Endothelial cell of umbilical vein (primary cell): ENCODE results near the gene CTBP1. TPM values are rescaled to one million over a fixed set of nuclear protein-coding genes. Genes with fewer than 3 reads are reported as not detected.

ENCODE experiments used
- BruUV-seq: library from RNA; stranded (reverse); fragments of 400-500 nt; replicated peaks from 2 replicates; lab custom pipeline; 2021; lab: Mats Ljungman, UMichigan
- CTCF ChIA-PET: fragments of 300-600, 350-600 bp; sonication (Branson Sonifier 250); formaldehyde crosslinking; loops from one replicate; lab custom pipeline; 2021; ENCODE audit warnings: antibody characterized with exemption, inconsistent platforms; lab: Charles Lee
- POLR2A ChIA-PET: fragments of 300-600, 350-600 bp; sonication (Branson Sonifier 250); formaldehyde crosslinking; loops from one replicate; lab custom pipeline; 2021; ENCODE audit warnings: antibody characterized with exemption, inconsistent platforms; lab: Charles Lee
- DNase-seq: peaks from one replicate; pipeline ENCODE4 v3.0.0-alpha.2; 2011; ENCODE audit warnings: low read depth, low spot score
- FAIRE-seq: peaks from 2 replicates; lab custom pipeline; 2011; peaks lifted over from hg19 to GRCh38; lab: Jason Lieb, UNC
- H2AFZ ChIP-seq: 2 replicates; pipeline ENCODE4 v1.6.0; 2012; ENCODE audit warnings: low read depth, low read length, control low read depth, inconsistent platforms
- H3K27ac ChIP-seq: 2 replicates; pipeline ENCODE4 v1.5.1; 2011; ENCODE audit warnings: low read depth, mild to moderate bottlenecking, control low read depth, low read length, moderate library complexity; ENCODE audit not compliant: insufficient read depth
- H3K27me3 ChIP-seq, 2 experiments: 2 replicates each; pipeline versions ENCODE4 v1.6.0 to v1.6.1; 2011; ENCODE audit warnings: low read length in 2 of 2, mixed read lengths in 1 of 2; ENCODE audit not compliant: control insufficient read depth in 2 of 2, insufficient read depth in 2 of 2
- H3K36me3 ChIP-seq, 2 experiments: 2 replicates in 1 of 2; 3 replicates in 1 of 2; pipeline ENCODE4 v1.5.1; 2011; ENCODE audit warnings: low read length in 2 of 2, mild to moderate bottlenecking in 1 of 2, moderate library complexity in 1 of 2; ENCODE audit not compliant: control insufficient read depth in 2 of 2, insufficient read depth in 2 of 2; ENCODE audit errors: extremely low read depth in 1 of 2
- H3K4me1 ChIP-seq: 3 replicates; pipeline ENCODE4 v1.5.1; 2011; ENCODE audit warnings: mild to moderate bottlenecking, low read length; ENCODE audit not compliant: control insufficient read depth, insufficient read depth; ENCODE audit errors: extremely low read depth
- H3K4me2 ChIP-seq: 2 replicates; pipeline ENCODE4 v1.6.1; 2011; ENCODE audit warnings: low read length, control low read depth, mixed read lengths; ENCODE audit not compliant: insufficient read depth
- H3K4me3 ChIP-seq, 3 experiments: fragments of 200-600 bp in 1 of 3; sonication (generic), shearing (Covaris generic) in 1 of 3; replicated peaks in 1 of 3; 2 replicates each; pipeline ENCODE4 v1.5.1; 2011 to 2016; ENCODE audit warnings: control low read depth in 3 of 3, low read length in 3 of 3, mild to moderate bottlenecking in 2 of 3, inconsistent platforms in 1 of 3, low read depth in 1 of 3, moderate library complexity in 1 of 3; ENCODE audit not compliant: insufficient read depth in 1 of 3
- H3K79me2 ChIP-seq: 2 replicates; pipeline ENCODE4 v1.6.0; 2012; ENCODE audit warnings: low read length, inconsistent platforms; ENCODE audit not compliant: control insufficient read depth, insufficient read depth
- H3K9ac ChIP-seq: replicated peaks from 2 replicates; pipeline ENCODE3; 2011; ENCODE audit warnings: low read length, control low read depth; ENCODE audit not compliant: insufficient read depth; ENCODE audit errors: extremely low read depth
- H3K9me1 ChIP-seq: replicated peaks from 3 replicates; pipeline ENCODE4 v1.6.0; 2011; ENCODE audit warnings: mild to moderate bottlenecking, low read length; ENCODE audit not compliant: control insufficient read depth, insufficient read depth; ENCODE audit errors: extremely low read depth
- H3K9me3 ChIP-seq: replicated peaks from 2 replicates; pipeline ENCODE4 v1.5.1; 2012; ENCODE audit warnings: low read length, inconsistent platforms; ENCODE audit not compliant: control insufficient read depth, insufficient read depth
- H4K20me1 ChIP-seq: replicated peaks from 2 replicates; pipeline ENCODE3; 2011; ENCODE audit warnings: mild to moderate bottlenecking, low read length; ENCODE audit not compliant: control insufficient read depth, insufficient read depth; ENCODE audit errors: extremely low read depth
- CTCF ChIP-seq, 2 donors: IDR thresholded peaks; 1 replicate in 1 of 2; 2 replicates in 1 of 2; pipeline ENCODE4 v1.5.1; 2011; ENCODE audit warnings: low read length in 2 of 2, mild to moderate bottlenecking in 2 of 2, moderate library complexity in 2 of 2, control low read depth in 1 of 2, inconsistent platforms in 1 of 2, low read depth in 1 of 2; ENCODE audit not compliant: insufficient read depth in 1 of 2; ENCODE audit errors: extremely low read depth in 1 of 2
- EZH2 ChIP-seq: IDR thresholded peaks from 2 replicates; pipeline ENCODE4 v1.6.1; 2012; ENCODE audit warnings: borderline replicate concordance, low read depth, mild to moderate bottlenecking, moderate library complexity, low read length, inconsistent platforms; ENCODE audit not compliant: severe bottlenecking
- FOS ChIP-seq: IDR thresholded peaks from 2 replicates; pipeline ENCODE4 v1.6.1; 2011; ENCODE audit warnings: mild to moderate bottlenecking, low read length, moderate library complexity, borderline replicate concordance; ENCODE audit not compliant: insufficient read depth
- GATA2 ChIP-seq: IDR thresholded peaks from 2 replicates; pipeline ENCODE4 v1.7.0; 2011; ENCODE audit warnings: low read depth, mild to moderate bottlenecking, moderate library complexity, mixed read lengths, low read length; ENCODE audit not compliant: insufficient read length, insufficient read depth
- JUN ChIP-seq: IDR thresholded peaks from 2 replicates; pipeline ENCODE4 v1.6.1; 2011; ENCODE audit warnings: borderline replicate concordance, low read depth; ENCODE audit not compliant: insufficient read length, insufficient read depth
- MAX ChIP-seq: IDR thresholded peaks from 2 replicates; pipeline ENCODE4 v1.6.1; 2011; ENCODE audit not compliant: insufficient read depth, insufficient read length
- MYC ChIP-seq: IDR thresholded peaks from one replicate; pipeline ENCODE4 v1.6.1; 2011; ENCODE audit warnings: mild to moderate bottlenecking, low read depth, low read length
- POLR2A ChIP-seq: IDR thresholded peaks from 2 replicates; pipeline ENCODE4 v1.6.1; 2012; ENCODE audit warnings: low read depth, mild to moderate bottlenecking, control low read depth, low read length
- POLR2AphosphoS5 ChIP-seq: IDR thresholded peaks from 2 replicates; pipeline ENCODE4 v1.6.1; 2012; ENCODE audit warnings: low read depth, mild to moderate bottlenecking, control low read depth, low read length, moderate library complexity; ENCODE audit not compliant: insufficient read depth
- dilution Hi-C: fragments of 300-500 bp; cut with MboI; formaldehyde crosslinking; loops from one replicate; pipeline ENCODE4 v1.15.0; 2019; ENCODE audit warnings: low sequenced_read_pairs; ENCODE audit not compliant: extremely low pct_ligation_motif_present
- intact Hi-C: fragments of 100-400 bp; cut with micrococcal nuclease; formaldehyde crosslinking; loops from one replicate; pipeline ENCODE4 v1.10.0; 2022
- polyA plus RNA-seq, 4 experiments: library from polyadenylated mRNA; depleted of rRNA in 3 of 4; stranded (reverse) in 3 of 4; unstranded in 1 of 4; fragments of >200 nt; gene quantifications; 2 replicates each; pipeline versions ENCODE4 v1.2.1 to v1.2.3, GENCODE V29; 2011 to 2012; ENCODE audit warnings: missing spikeins in 1 of 4
- total RNA-seq: library from RNA; stranded (reverse); gene quantifications from 2 replicates; pipeline ENCODE4 v1.2.3, GENCODE V29; 2021

CTBP1 gene
- total and polyA plus RNA-seq, 2 donors (not counting 3 experiments of a cell fraction or from before 2014, with no cell fraction given): 165 to 167 TPM

- no peaks in the 10 kb centered on the region for H3K79me2 ChIP-seq
- DNase-seq (no peak), FAIRE-seq (no peak)
- no peaks in the 10 kb centered on the region for H3K36me3 ChIP-seq
- ChIA-PET CTCF (interaction anchor here (1.4 kb wide), 1 partner anchor 10 kb away, joined by 6 read pairs; no protein-coding TSS in a partner anchor), POLR2A (no interaction called here)
- H3K4me2 ChIP-seq: no peak overlapping the region
- no peaks in the 10 kb centered on the region for H4K20me1 ChIP-seq
- no TSS peak for BruUV-seq
- TF ChIP-seq FOS (no peak), EZH2 (no peak), POLR2AphosphoS5 (no peak), GATA2 (no peak), JUN (no peak), POLR2A (no peak), MYC (no peak), MAX (no peak), CTCF (IDR thresholded peaks at IDR 0.05; ENCODE audit: extremely low read depth in 1 of 2, insufficient read depth in 1 of 2, low read depth in 1 of 2, low read length in 2 of 2) (no peak)
- no peak overlapping the region for H3K9ac ChIP-seq
- H2AFZ ChIP-seq: no peak overlapping the region
- intact Hi-C loops: no loop called here
- dilution Hi-C loops: no loop called here
- H3K27ac ChIP-seq: no peak overlapping the region
- no peaks in the 10 kb centered on the region for H3K4me1 ChIP-seq
- no peaks in the 10 kb centered on the region for H3K9me3 ChIP-seq
- H3K9me1 ChIP-seq: no peaks in the 10 kb centered on the region
- H3K27me3 ChIP-seq: no peaks in the 10 kb centered on the region
- H3K4me3 ChIP-seq: no peak overlapping the region
Observed at GRCh38 chr4:1277667-1278665, 29.0 kb upstream of the CTBP1 start.
